Raji (cell line): ENCODE measurements around the gene WASF3.

ENCODE experiments used
- POLR2A ChIP-seq: IDR thresholded peaks from 2 replicates; pipeline ENCODE4 v1.6.1; 2011; ENCODE audit warnings: low read depth, low read length, control low read depth; ENCODE audit not compliant: insufficient read depth

Gene WASF3

DNA sequence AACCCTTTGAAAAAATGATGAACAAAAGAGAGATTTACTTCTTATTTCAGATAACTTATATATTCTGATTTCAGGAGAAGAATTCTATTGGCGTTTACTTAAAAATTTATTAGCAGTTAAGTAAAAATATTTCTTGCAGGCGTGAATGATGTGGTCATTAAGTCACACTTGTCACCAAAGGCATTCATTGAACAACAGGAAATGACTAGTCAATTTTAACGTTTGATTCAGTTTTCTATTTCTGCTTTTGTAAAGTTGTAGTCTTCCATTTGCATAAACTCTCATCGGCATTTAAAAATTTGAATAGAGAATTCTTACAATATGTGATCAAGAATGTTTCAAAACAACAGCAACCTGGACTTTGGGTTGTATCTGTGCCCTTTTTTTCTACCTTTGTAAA is 119.7 kb downstream of the WASF3 start:
- no peak for TF ChIP-seq POLR2A

DNA sequence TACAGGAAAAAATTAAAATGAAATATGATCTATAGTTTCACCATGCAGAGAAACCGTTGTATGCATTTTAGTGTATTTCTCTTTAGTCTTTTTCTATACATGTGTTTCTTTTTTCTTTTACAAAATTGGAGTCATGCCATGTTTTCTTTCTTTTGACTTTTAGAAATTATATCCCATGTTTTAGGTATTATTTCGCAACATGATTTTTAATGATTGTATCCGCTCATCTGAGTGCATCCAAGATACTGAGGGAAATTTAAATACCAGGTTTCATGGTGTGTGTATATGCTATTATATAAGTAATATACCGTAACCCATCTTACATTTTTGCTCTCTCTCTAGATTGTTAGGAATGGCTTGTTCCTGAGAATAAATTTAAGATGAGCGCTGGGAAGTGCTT is 120.8 kb downstream of the WASF3 start:
- TF ChIP-seq POLR2A, result no peak

DNA sequence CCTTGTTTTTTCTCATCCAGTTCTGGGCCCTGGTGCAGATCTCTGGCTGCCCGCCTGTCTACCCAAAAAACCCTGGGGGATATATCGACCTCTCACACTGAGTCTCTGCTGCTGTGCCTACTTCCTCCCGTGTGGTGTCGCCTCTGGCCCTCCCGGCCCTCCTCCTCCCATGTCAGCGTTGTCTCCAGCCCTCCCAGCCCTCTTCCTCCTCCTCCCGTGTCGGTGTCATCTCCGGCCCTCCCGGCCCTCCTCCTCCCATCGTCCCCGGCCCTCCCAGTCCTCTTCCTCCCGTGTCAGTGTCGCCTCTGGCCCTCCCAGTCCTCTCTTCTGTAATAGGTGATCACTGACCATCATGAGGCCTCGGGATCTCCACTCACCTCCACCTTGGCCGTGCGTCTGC is 121.3 kb downstream of the WASF3 start:
- TF ChIP-seq POLR2A, result no peak

DNA sequence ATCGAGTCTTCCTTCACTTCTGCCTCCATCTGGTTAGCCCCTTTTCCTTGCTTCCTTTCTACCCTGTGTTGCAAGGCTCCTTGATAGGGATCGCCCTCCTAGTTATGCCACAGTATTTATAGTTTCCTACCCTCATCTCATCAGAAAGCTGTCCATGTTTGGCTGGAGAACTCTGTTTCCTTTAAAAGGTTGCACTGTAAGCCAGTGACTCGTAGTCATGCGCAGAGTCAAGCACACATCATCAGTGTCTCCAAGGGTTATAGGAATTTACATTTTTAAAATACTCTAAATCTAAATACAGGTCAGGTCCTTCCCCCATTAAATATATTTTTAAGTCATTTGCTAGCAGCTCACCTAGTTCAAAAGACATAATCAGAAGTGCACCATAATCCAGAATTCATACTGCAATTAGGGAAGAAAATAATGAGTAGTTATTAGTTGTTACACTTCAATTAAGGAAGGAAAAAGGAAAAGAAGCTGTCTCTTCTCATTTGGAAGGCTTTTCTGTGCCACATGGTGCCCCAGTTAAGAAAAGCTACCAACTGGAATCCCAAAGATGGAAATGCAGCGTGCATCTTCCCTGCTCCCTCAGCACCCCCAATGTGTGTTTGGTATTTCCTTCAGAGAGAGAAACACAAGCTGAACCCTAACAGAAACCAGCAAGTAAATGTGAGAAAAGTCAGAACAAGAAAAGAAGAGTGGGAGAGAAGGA is 122.1 kb downstream of the WASF3 start:
- TF ChIP-seq POLR2A, result no peak

DNA sequence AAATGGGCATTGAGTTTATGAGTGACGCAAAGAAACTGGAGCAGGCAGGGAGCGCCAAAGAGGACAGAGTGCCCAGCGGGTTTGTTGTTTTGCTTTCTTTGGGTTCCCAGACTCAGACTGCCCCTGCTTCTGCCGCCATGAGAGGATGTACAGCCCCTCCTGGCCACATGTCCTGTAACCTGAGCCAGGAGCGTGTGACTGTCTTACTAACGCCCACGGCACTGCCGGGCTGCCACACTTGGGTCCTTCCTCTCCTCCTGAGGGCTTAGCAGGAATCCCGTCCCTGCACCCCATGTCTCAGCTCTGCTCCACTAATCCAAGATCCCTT is 122.6 kb downstream of the WASF3 start:
- TF ChIP-seq POLR2A, result no peak

DNA sequence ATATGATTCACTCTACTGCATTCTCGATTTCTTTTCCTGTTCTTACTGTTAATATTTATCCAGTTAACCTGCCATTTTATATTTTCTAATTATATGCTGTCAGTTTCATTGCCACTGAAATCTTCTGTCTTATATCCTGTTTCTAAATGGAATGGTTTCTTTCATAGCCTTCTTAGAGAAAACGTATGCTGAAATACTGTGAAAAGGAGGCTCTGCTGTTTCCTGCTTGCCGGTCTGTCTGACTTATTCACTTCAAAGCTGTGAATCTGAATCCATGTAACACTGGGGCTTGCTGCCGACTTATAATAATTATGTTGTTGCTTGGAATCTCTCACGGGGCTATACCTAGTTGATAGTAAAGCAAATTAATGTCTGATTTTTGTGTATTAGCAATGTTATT is 123.1 kb downstream of the WASF3 start:
- TF ChIP-seq POLR2A, result no peak

DNA sequence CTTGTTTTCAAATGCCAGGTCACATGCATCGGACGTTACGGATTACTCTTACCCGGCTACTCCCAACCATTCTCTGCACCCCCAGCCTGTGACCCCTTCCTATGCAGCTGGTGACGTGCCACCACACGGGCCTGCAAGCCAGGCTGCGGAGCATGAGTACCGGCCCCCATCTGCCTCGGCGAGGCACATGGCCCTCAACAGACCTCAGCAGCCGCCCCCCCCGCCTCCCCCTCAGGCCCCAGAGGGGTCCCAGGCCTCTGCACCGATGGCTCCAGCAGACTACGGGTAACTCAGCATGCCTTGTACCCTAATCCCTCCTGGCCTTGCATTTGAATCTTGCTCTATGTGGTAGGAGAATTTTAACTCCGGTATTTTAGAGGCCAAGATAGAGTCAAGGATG is 123.6 kb downstream of the WASF3 start:
- no peak for TF ChIP-seq POLR2A

DNA sequence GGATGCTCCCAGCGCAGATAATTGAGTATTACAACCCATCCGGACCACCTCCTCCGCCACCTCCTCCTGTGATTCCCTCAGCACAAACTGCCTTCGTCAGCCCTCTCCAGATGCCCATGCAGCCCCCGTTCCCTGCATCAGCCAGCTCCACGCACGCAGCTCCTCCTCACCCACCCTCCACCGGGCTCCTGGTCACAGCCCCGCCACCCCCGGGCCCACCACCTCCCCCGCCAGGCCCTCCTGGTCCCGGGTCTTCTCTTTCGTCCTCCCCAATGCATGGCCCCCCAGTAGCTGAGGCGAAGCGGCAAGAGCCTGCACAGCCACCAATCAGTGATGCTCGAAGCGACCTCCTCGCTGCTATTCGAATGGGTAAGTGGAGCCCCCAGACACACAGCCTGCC is 125.1 kb downstream of the WASF3 start:
- TF ChIP-seq POLR2A, result no peak

DNA sequence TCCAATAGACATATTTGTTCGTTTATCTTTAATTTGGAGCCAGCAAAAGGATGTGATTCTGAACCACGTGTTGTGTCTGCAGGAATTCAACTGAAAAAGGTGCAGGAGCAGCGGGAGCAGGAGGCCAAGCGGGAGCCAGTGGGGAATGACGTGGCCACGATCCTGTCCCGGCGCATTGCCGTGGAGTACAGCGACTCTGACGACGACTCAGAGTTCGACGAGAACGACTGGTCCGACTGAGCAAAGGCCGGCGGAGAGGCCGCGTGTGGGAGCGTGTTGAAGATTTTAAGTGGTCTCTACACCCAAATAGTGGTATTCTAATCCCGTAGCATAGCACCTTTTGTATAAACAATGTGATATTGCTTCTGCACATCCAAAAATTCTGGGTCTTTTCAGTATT is 128.1 kb downstream of the WASF3 start:
- TF ChIP-seq POLR2A, result no peak

DNA sequence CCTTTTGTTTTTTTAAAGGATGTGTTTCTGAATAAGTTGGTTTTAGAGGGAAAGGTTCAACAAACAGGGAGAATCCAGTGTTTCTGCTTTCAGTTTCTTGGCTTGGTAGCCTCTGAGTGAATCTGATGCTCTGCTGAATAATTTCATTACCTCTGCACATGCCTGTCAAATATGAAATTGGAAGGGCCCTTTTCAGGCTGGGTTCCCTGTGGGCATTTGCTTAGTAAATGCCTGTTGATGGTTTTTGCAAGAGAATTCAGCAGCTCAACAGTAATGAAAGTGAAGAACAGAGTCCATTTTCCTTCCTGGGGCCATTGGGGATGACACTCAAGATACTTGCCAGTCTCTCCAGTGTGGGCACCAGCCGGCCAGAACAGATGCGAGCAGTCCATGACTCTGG is 128.8 kb downstream of the WASF3 start:
- no peak for TF ChIP-seq POLR2A

DNA sequence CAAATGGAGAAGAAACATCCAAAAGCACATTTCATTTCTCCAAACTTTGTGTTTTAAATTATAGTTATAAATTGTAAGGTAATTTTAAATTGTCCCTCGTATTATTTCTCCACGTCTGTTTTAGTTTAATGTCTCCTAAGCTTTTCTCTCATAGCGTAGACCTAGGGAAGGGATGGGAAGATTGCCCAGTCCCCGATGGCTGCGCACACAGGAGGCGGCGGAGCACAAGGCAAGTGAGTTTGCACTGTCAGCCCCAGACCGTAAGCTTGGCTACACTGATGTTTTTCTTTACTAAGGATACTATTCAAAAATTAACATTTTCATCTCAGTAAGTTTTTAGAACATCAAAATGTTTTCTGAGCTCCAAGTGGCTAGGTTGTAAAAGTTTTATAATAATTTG is 130.8 kb downstream of the WASF3 start:
- TF ChIP-seq POLR2A, result no peak

DNA sequence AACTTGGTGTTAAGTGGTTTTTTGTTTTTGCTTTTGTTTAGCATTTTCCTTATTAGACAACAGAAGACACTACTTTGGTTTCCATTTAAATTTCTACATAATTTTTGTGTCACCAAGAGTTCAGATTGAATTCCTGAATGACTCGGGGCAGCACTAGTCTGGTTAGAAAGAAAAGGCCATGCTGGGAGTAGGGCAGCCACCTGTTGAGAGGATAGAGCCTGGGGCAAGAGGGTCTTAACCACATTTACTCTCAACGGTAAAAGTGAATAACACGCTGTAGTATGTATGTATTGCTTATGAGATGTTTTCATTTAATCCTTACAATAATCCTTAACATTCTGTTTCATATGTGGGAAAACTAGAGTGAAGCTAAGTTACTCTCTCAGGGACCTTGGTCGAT is 131.5 kb downstream of the WASF3 start:
- no peak for TF ChIP-seq POLR2A

DNA sequence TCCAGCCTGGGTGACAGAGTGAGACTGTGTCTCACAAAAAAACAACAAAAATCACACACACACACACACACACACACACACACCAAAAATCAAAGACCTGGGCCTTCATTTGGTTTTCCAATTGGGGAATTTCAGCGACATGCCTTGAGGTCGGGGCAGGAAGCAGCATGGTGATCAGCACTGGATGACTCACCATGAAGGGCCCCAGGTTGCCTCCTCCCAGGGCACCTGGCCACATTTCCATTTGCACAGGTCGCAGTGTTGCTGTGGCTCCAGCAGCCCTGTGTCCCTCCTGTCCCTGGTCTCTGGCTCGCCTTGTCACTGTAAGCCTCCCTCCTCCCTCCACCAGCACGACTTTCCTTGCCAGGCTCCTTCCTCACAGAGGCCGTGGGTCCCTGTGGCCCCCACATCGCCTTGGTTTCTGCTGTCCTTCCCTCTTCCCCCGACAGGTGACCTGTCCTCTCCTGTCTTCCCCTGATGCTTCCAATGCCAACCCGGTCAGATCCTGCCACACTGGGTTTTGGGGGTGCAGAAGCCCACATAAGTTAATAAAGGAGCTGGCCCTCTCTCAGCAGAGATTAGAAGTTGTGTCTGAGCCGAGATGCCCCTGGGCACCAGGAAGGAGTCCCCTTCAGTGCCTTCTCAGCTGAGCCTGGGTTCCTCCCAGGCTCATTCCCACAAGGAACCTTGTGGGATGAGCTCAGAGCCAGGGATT is 136.4 kb downstream of the WASF3 start:
- TF ChIP-seq POLR2A, result no peak

DNA sequence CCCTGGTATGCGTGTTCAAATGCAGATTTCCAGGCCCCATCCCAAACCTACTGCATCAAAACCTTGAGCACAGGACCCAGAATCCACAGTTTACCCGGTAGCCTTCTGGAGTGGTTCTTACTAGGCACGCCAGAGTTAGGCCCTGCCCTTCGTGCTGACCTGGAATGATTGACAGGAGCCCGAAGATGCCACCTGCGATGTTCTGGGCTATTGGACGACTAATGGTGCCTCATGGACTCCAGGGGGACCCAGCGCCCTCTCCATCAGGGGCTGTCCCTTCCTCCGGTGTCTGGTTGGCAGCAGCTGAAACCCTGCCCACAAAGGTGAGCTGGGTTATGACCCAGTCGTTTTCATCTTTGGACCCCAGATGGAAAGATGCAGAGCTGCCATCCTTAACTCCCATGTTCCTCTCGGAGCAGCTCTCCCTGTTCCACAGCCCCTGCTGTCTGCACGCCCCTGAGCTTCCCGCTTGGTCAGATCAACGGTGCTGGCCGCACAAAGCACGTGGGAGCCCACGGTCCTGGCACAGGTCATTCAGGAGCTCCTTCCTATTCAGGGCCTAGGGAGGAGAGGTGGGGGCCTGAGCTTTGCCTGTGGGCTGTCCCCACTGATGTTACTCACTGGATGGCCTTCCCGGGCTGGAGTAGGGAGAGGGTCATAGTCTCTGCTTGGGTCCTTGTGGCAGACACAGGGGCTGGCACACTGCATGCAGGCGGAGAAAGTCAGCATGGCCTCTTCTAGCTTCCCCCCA is 137.3 kb downstream of the WASF3 start:
- TF ChIP-seq POLR2A, result no peak

DNA sequence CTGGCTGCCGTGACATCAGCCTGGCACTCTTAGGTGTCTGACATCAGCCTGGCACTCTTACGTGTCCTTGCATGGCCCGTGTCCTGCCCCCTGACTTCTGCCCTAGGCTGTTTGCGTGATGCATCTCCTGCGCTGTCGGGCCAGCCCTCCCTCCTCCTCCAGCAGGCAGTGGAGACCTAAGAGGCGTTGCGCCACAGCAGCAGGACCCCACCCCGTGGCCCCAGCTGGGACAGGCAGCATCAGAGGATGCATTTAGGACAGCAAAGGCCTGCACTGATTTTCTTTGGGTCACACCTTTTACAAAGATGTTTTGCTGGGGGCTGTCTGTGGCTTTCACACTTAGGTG is 137.8 kb downstream of the WASF3 start:
- TF ChIP-seq POLR2A, result no peak

DNA sequence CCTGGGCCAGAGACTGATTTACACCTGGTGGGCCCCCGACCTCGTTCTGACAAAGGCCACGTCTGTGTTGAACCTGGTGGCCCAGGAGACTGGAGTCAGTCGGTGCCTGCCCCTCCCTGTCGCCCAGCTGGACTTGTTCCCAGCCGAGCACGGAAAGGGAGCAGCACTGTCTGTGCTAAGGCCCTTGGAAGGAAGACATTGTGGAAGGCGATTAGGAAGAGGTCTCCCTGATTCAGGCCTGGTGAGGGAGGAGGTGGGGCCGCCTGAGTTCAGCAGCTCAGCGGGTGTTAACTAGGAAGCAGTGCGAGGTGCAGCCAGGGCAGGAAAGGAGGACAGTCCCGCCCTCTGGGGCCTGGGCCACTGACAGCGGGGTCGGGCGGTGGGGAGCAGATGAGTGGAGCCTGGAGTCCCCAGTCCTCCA is 138.4 kb downstream of the WASF3 start:
- TF ChIP-seq POLR2A, result no peak

DNA sequence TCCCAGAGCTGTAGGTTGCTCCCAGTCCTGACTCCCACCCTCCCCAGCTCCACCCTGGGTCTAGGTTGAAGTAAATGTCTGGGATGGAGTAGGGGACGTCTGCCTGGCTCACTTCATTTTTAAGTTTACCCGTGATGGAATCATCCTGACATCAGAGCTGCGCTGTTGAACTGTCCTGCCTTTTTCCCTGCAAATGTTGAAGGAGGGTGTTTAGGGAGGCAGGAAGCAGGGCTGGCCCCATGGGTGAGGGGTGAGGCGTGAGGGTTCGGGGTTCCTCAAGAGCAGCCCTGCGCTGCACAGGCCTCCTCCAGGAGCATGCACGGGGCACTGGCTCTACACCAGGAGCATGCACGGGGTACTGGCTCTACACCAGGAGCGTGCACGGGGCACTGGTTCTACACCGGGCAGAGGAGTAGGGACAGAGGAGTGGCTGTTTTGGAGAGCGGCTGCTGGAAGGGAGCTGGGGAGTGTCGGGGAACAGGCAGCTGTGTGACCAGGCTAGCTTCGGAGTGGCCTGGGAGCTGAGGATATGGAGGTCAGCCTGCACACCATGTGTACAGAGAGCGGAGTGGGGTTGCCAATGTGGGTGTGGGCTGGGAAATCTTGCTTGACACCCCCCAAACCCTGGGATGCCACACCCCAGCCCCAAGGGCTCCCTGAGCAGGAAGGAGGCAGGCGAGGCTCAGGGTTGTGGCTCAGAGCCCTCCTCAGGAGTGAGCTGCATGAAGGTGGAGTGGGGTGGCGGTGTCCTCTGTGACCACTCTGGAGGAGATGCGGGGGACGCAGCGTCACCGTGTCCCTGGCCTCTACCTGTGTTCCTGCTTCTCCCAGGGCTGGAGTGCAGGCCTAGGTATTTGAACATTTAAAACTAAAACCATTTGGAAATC is 139.8 kb downstream of the WASF3 start:
- TF ChIP-seq POLR2A, result no peak
